HCT116 (cell line): Measurements from ENCODE around the gene TCP11X1.
"Not testable (repeated sequence)": the region's sequence is repeated elsewhere in the genome, so short reads cannot be mapped to it uniquely, and the experiment has no call there.

Experiments
- EZH2 ChIP-seq: fragments of 200-600 bp; sonication (generic); IDR thresholded peaks from 2 replicates; pipeline ENCODE4 v1.6.1; 2017; ENCODE audit warnings: antibody characterized with exemption, mixed run types
- EZH2phosphoT487 ChIP-seq: fragments of 200-600 bp; IDR thresholded peaks from 2 replicates; pipeline ENCODE4 v1.6.1; 2018; ENCODE audit warnings: antibody characterized with exemption, borderline replicate concordance
- POLR2AphosphoS5 ChIP-seq: IDR thresholded peaks from 2 replicates; pipeline ENCODE4 v1.6.1; 2011; ENCODE audit warnings: mild to moderate bottlenecking, low read depth, low read length, moderate library complexity
- RAD21 ChIP-seq: IDR thresholded peaks from 2 replicates; pipeline ENCODE4 v1.6.1; 2012; ENCODE audit warnings: low read depth, mild to moderate bottlenecking
- SIN3A ChIP-seq: IDR thresholded peaks from 2 replicates; pipeline ENCODE4 v1.6.1; 2012; ENCODE audit warnings: low read depth
- ZNF274 ChIP-seq: fragments of 200-500 bp; sonication (Bioruptor generic); IDR thresholded peaks from 2 replicates; pipeline ENCODE4 v1.6.1; 2014; ENCODE audit warnings: mild to moderate bottlenecking, low read depth, low read length, inconsistent platforms
- TF ChIP-seq, protein P1 (sequence below), 3 experiments: fragments of 200-600 bp in 1 of 3; sonication (generic) in 1 of 3; IDR thresholded peaks in 2 of 3; conservative IDR thresholded peaks in 1 of 3; 2 replicates each; pipeline ENCODE4 v1.5.1; 2012 to 2017; ENCODE audit warnings: low read depth in 2 of 3, low read length in 2 of 3, antibody characterized with exemption in 1 of 3, borderline replicate concordance in 1 of 3, control low read depth in 1 of 3, mild to moderate bottlenecking in 1 of 3, mixed read lengths in 1 of 3, mixed run types in 1 of 3, moderate library complexity in 1 of 3; ENCODE audit not compliant: insufficient read depth in 1 of 3

DNA sequence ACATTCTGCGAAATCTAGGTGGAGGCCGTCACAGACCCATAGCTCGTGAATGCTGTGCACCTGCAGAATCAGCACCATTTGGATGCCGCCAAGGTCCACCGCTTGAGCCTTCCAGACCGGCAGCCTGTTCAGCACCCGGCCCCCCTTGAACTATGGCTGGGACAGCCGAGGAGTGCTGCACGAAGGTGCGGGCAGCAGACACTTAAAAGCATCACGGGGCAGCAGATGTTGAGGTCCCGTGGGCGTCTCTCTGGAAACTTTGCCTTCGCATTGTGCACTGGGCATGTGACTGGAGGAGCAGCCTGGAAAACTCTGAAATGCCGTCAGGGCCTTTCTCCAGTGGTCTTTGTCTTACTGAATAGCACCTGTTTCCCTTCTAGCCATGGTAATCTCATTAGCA lies 25.2 kb downstream of the TCP11X1 start:
- TF ChIP-seq, protein P1, sequence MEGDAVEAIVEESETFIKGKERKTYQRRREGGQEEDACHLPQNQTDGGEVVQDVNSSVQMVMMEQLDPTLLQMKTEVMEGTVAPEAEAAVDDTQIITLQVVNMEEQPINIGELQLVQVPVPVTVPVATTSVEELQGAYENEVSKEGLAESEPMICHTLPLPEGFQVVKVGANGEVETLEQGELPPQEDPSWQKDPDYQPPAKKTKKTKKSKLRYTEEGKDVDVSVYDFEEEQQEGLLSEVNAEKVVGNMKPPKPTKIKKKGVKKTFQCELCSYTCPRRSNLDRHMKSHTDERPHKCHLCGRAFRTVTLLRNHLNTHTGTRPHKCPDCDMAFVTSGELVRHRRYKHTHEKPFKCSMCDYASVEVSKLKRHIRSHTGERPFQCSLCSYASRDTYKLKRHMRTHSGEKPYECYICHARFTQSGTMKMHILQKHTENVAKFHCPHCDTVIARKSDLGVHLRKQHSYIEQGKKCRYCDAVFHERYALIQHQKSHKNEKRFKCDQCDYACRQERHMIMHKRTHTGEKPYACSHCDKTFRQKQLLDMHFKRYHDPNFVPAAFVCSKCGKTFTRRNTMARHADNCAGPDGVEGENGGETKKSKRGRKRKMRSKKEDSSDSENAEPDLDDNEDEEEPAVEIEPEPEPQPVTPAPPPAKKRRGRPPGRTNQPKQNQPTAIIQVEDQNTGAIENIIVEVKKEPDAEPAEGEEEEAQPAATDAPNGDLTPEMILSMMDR (IDR thresholded peaks at IDR 0.05 in 2 of 3, conservative IDR thresholded peaks at IDR 0.05 in 1 of 3; ENCODE audit: borderline replicate concordance in 1 of 3, insufficient read depth in 1 of 3, low read depth in 2 of 3, low read length in 2 of 3) = not testable (repeated sequence)
- TF ChIP-seq POLR2AphosphoS5, EZH2, ZNF274, RAD21, SIN3A, EZH2phosphoT487: not testable (repeated sequence)
